Mesodermal cell (in vitro differentiated cells): ENCODE measurements around the gene FRMD8.

Source experiments
- H3K27ac ChIP-seq: 2 replicates; pipeline ENCODE4 v1.7.0; 2013; ENCODE audit warnings: mild to moderate bottlenecking, low read depth, low read length, moderate library complexity; ENCODE audit not compliant: severe bottlenecking
- H3K36me3 ChIP-seq: 2 replicates; pipeline ENCODE4 v1.7.1; 2013; ENCODE audit warnings: mild to moderate bottlenecking, low read length, moderate library complexity; ENCODE audit not compliant: control insufficient read depth, insufficient read depth
- H3K4me1 ChIP-seq: one replicate; pipeline ENCODE4 v1.7.1; 2013; ENCODE audit warnings: mild to moderate bottlenecking, low read length; ENCODE audit not compliant: insufficient read depth, control insufficient read depth, poor library complexity, severe bottlenecking
- H3K4me3 ChIP-seq: 2 replicates; pipeline ENCODE4 v1.7.0; 2013; ENCODE audit warnings: low read length, control low read depth, mild to moderate bottlenecking; ENCODE audit not compliant: insufficient read depth, poor library complexity, severe bottlenecking; ENCODE audit errors: extremely low read depth
- H3K9me3 ChIP-seq: 2 replicates; pipeline ENCODE4 v1.7.1; 2013; ENCODE audit warnings: mild to moderate bottlenecking, low read length, moderate library complexity; ENCODE audit not compliant: control insufficient read depth
- WGBS, 2 experiments: methylation state at CpG; one replicate each; pipeline ENCODE4 v1.1.5; 2013; ENCODE audit warnings: missing lambda C conversion rate in 2 of 2; ENCODE audit not compliant: insufficient coverage in 2 of 2; 5-methylcytosine and 5-hydroxymethylcytosine counted together

Gene FRMD8

GRCh38 chr11:65416341-65416824 lies 29.9 kb downstream of the FRMD8 start:
- H3K36me3 ChIP-seq, result peaks cover 24% of the 10 kb centered on the region
- 3 to 9% methylated on average over 14 to 16 of the region's 18 CpGs for WGBS, 2 experiments
- H3K27ac ChIP-seq, result peak overlapping the region; percentile 99
- H3K4me1 ChIP-seq, result peaks cover 50% of the 10 kb centered on the region
- no peak overlapping the region for H3K4me3 ChIP-seq
- H3K9me3 ChIP-seq, result no peaks in the 10 kb centered on the region

- Histone ChIP-seq H3K36me3 (peaks cover 17% of the 10 kb centered on the region), H3K9me3 (no peaks in the 10 kb centered on the region), H3K4me1 (peaks cover 56% of the 10 kb centered on the region), H3K27ac (peak overlapping the region; percentile 99), H3K4me3 (no peak overlapping the region)
- 74 to 82% methylated on average over 11 to 14 of the region's 14 CpGs for WGBS, 2 experiments
Observed at GRCh38 chr11:65416841-65417701, 30.6 kb downstream of the FRMD8 start.

- WGBS, 2 experiments, result 58 to 60% methylated on average over 15 to 18 of the region's 19 CpGs
- peak overlapping the region; percentile 20 for H3K4me3 ChIP-seq
- peaks cover 56% of the 10 kb centered on the region for H3K4me1 ChIP-seq
- peak overlapping the region; percentile 99 for H3K27ac ChIP-seq
- peaks cover 10% of the 10 kb centered on the region for H3K36me3 ChIP-seq
- H3K9me3 ChIP-seq, result no peaks in the 10 kb centered on the region
Observed at GRCh38 chr11:65417702-65418430, 31.4 kb downstream of the FRMD8 start.

- Histone ChIP-seq H3K27ac (peak overlapping the region; percentile 99), H3K4me1 (peaks cover 57% of the 10 kb centered on the region), H3K9me3 (no peaks in the 10 kb centered on the region), H3K4me3 (peak overlapping the region; percentile 20), H3K36me3 (peaks cover 11% of the 10 kb centered on the region)
- WGBS, 2 experiments, result 20 to 25% methylated on average over 3 of the region's 4 CpGs
Observed at GRCh38 chr11:65418431-65418680, 31.9 kb downstream of the FRMD8 start.

- Histone ChIP-seq H3K4me3 (peak overlapping the region; percentile 20), H3K4me1 (peaks cover 59% of the 10 kb centered on the region), H3K36me3 (peaks cover 10% of the 10 kb centered on the region), H3K27ac (peak overlapping the region; percentile 99), H3K9me3 (no peaks in the 10 kb centered on the region)
- 13 to 17% methylated on average over 12 to 15 of the region's 15 CpGs for WGBS, 2 experiments
Observed at GRCh38 chr11:65418681-65419459, 32.4 kb downstream of the FRMD8 start.

GRCh38 chr11:65419460-65419771 lies 33.0 kb downstream of the FRMD8 start:
- peaks cover 12% of the 10 kb centered on the region for H3K36me3 ChIP-seq
- peaks cover 59% of the 10 kb centered on the region for H3K4me1 ChIP-seq
- no peaks in the 10 kb centered on the region for H3K9me3 ChIP-seq
- WGBS, 2 experiments, result 33 to 70% methylated on average over 4 to 7 of the region's 7 CpGs
- H3K4me3 ChIP-seq, result no peak overlapping the region
- H3K27ac ChIP-seq, result peak overlapping the region; percentile 99

GRCh38 chr11:65419772-65420481 lies 33.5 kb downstream of the FRMD8 start:
- peaks cover 17% of the 10 kb centered on the region for H3K36me3 ChIP-seq
- H3K27ac ChIP-seq, result peak overlapping the region; percentile 99
- no peaks in the 10 kb centered on the region for H3K9me3 ChIP-seq
- WGBS, 2 experiments, result 48 to 54% methylated on average over 5 of the region's 6 CpGs
- H3K4me1 ChIP-seq, result peaks cover 59% of the 10 kb centered on the region
- H3K4me3 ChIP-seq, result no peak overlapping the region

- 100% methylated on average over 1 of the region's 2 CpGs; no CpG with 5 or more reads in 1 of the 2 experiments for WGBS, 2 experiments
- Histone ChIP-seq H3K36me3 (peaks cover 23% of the 10 kb centered on the region), H3K27ac (peak overlapping the region; percentile 99), H3K9me3 (no peaks in the 10 kb centered on the region), H3K4me1 (peaks cover 56% of the 10 kb centered on the region), H3K4me3 (no peak overlapping the region)
Observed at GRCh38 chr11:65420506-65420905, 34.1 kb downstream of the FRMD8 start.

- 47 to 55% methylated on average over 11 of the region's 15 CpGs for WGBS, 2 experiments
Observed at GRCh38 chr11:65420979-65421793, 34.7 kb downstream of the FRMD8 start.

More at GRCh38 chr11:65420979-65421793, 34.7 kb downstream of the FRMD8 start:
- peak overlapping the region; percentile 93 for H3K4me3 ChIP-seq
- no peaks in the 10 kb centered on the region for H3K9me3 ChIP-seq
- peaks cover 29% of the 10 kb centered on the region for H3K36me3 ChIP-seq
- H3K27ac ChIP-seq, result peak overlapping the region; percentile 99
- peaks cover 50% of the 10 kb centered on the region for H3K4me1 ChIP-seq
